Activated naive CD4-positive, alpha-beta T cell treated with anti-CD3 and anti-CD28 coated beads, Interleukin-2, amount 50 U/mL, for 72 hours (primary cell): Measurements from ENCODE around the gene DR1. TPM values are rescaled to one million over a fixed set of nuclear protein-coding genes. Genes with fewer than 3 reads are reported as not detected.

Experiments
- ATAC-seq, 2 donors: fragments of 150-1000 bp; cut with Tn5 transposase; 2 replicates each; pipeline ENCODE4 v1.10.0; 2021; ENCODE audit warnings: mild to moderate bottlenecking in 2 of 2, moderate library complexity in 2 of 2
- DNase-seq, 2 donors: peaks; one replicate each; pipeline ENCODE4 v3.0.0; 2021 to 2022; ENCODE audit warnings: low spot score in 2 of 2
- H3K27ac Mint-ChIP-seq, 2 donors: one replicate each; pipeline ENCODE4 v1.8.0; 2022; ENCODE audit warnings: mild to moderate bottlenecking in 2 of 2, mixed read lengths in 2 of 2
- H3K36me3 Mint-ChIP-seq, 2 donors: one replicate each; pipeline ENCODE4 v1.8.0; 2022; ENCODE audit warnings: mixed read lengths in 2 of 2
- H3K9me3 Mint-ChIP-seq, 2 donors: one replicate each; pipeline ENCODE4 v1.8.0; 2022; ENCODE audit warnings: mixed read lengths in 2 of 2
- total RNA-seq, 2 donors: library from RNA; stranded (reverse); gene quantifications; one replicate each; pipeline ENCODE4 v1.2.3, GENCODE V29; 2022

DR1 gene
- total RNA-seq, 2 donors from 2014 or later: 78.8 to 93.0 TPM

- Mint-ChIP-seq H3K9me3 (no peaks in the 10 kb centered on the region), H3K36me3 (no peaks in the 10 kb centered on the region), H3K27ac (no peak overlapping the region)
- DNase-seq (no peak), ATAC-seq (no peak)
Observed at GRCh38 chr1:93416183-93416582, 70.5 kb downstream of the DR1 start.

Other genes starting within 250 kb of the DR1 start
- 10 to 100 TPM; 22.2 to 30.0 TPM for gene TMED5, start 165.5 kb upstream of the DR1 start, total RNA-seq
- gene CCDC18, start 165.2 kb upstream of the DR1 start, total RNA-seq: 10 to 100 TPM in 1 of 2 donors, 1 to 10 TPM in 1; 9.6 to 22.6 TPM
- under 1 TPM; 0.36 to 0.86 TPM for gene FNBP1L, start 102.2 kb downstream of the DR1 start, total RNA-seq